ENCODE data around the gene NSMCE3.

Gene NSMCE3

GRCh38 chr15:29226436-29227208 is 43.0 kb downstream of the NSMCE3 start:
- TF ChIP-seq TAF1 (IDR thresholded peaks at IDR 0.05; ENCODE audit: borderline replicate concordance, insufficient read depth, low read length), result no peak
- TF ChIP-seq SIN3A (IDR thresholded peaks at IDR 0.05; ENCODE audit: borderline replicate concordance, insufficient read depth, low read length), result no peak
- TF ChIP-seq FOXP2 (optimal IDR thresholded peaks at IDR 0.05; ENCODE audit: borderline replicate concordance, extremely low read depth, extremely low read length, insufficient read depth), result no peak
- no peak for TF ChIP-seq REST (IDR thresholded peaks at IDR 0.05; ENCODE audit: insufficient read depth in 1 of 2, low read depth in 2 of 2, low read length in 2 of 2)
- no peak for TF ChIP-seq POLR2AphosphoS5 (IDR thresholded peaks at IDR 0.05; ENCODE audit: low read depth, low read length)

- TF ChIP-seq REST (IDR thresholded peaks at IDR 0.05; ENCODE audit: insufficient read depth in 1 of 2, low read depth in 2 of 2, low read length in 2 of 2) (no peak), SIN3A (IDR thresholded peaks at IDR 0.05; ENCODE audit: borderline replicate concordance, insufficient read depth, low read length) (no peak), FOXP2 (optimal IDR thresholded peaks at IDR 0.05; ENCODE audit: borderline replicate concordance, extremely low read depth, extremely low read length, insufficient read depth) (no peak)
Measured at GRCh38 chr15:29225534-29226234, 43.9 kb downstream of the NSMCE3 start.

GRCh38 chr15:29223640-29224039 is 46.0 kb downstream of the NSMCE3 start:
- no peak for TF ChIP-seq POLR2AphosphoS5 (IDR thresholded peaks at IDR 0.05; ENCODE audit: low read depth, low read length)
- no peak for TF ChIP-seq SIN3A (IDR thresholded peaks at IDR 0.05; ENCODE audit: borderline replicate concordance, insufficient read depth, low read length)
- TF ChIP-seq FOXP2 (optimal IDR thresholded peaks at IDR 0.05; ENCODE audit: borderline replicate concordance, extremely low read depth, extremely low read length, insufficient read depth), result no peak
- TF ChIP-seq REST (IDR thresholded peaks at IDR 0.05; ENCODE audit: insufficient read depth in 1 of 2, low read depth in 2 of 2, low read length in 2 of 2), result no peak
- TF ChIP-seq TAF1 (IDR thresholded peaks at IDR 0.05; ENCODE audit: borderline replicate concordance, insufficient read depth, low read length), result no peak

GRCh38 chr15:29222129-29222853 is 47.3 kb downstream of the NSMCE3 start:
- TF ChIP-seq POLR2AphosphoS5 (IDR thresholded peaks at IDR 0.05; ENCODE audit: low read depth, low read length), result no peak
- TF ChIP-seq FOXP2 (optimal IDR thresholded peaks at IDR 0.05; ENCODE audit: borderline replicate concordance, extremely low read depth, extremely low read length, insufficient read depth), result no peak
- no peak for TF ChIP-seq REST (IDR thresholded peaks at IDR 0.05; ENCODE audit: insufficient read depth in 1 of 2, low read depth in 2 of 2, low read length in 2 of 2)
- TF ChIP-seq TAF1 (IDR thresholded peaks at IDR 0.05; ENCODE audit: borderline replicate concordance, insufficient read depth, low read length), result no peak
- no peak for TF ChIP-seq SIN3A (IDR thresholded peaks at IDR 0.05; ENCODE audit: borderline replicate concordance, insufficient read depth, low read length)
